ENCODE data around the gene RAD51B.

GRCh38 chr14:68312884-68313610 lies 493.5 kb downstream of the RAD51B start:
- TF ChIP-seq POLR2A (IDR thresholded peaks at IDR 0.05; ENCODE audit: low read depth, low read length) (peak; percentile 62; the same call in 1 of the 2 replicates), POLR2AphosphoS5 (IDR thresholded peaks at IDR 0.05; ENCODE audit: low read depth, low read length) (peak; percentile 43; the same call in 1 of the 2 replicates), SPI1 (IDR thresholded peaks at IDR 0.05; ENCODE audit: low read depth, low read length) (peak; percentile 52; the same call in 1 of the 2 replicates), POU2F2 (IDR thresholded peaks at IDR 0.05; ENCODE audit: low read depth, low read length) (peak; percentile 97), TAF1 (IDR thresholded peaks at IDR 0.05; ENCODE audit: low read depth, low read length) (no peak), PAX5 (IDR thresholded peaks at IDR 0.05; ENCODE audit: insufficient read depth, low read length, severe bottlenecking) (no peak)

Measured in GM12891 (cell line).